ENCODE measurements around the gene TCERG1L.

DNA sequence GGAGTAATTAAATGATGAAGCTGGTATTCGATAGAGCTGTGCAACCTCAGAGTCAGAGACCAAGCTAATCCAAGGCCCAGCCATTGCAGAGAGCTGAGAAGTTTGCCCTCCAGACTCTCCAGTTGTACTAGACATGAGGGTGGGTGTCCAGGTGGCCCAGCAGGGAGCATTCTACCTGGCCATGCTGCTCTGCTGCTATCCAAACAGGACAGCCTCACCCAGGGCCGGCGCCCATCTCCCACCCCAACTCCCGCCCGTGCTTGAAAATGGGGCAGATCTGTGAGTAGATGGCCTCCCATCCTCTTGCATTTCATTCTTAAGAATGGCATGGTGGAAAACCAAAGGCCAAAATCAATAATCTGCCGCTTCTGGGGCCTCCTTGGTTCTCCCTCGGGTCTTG, 124.2 kb downstream of the TCERG1L start:
- TF ChIP-seq CTCF (IDR thresholded peaks at IDR 0.05) (no peak), POLR2A (IDR thresholded peaks at IDR 0.05) (no peak)
